ENCODE results near the gene TAF13.

TAF13 gene

GRCh38 chr1:109111386-109112055 is 35.7 kb upstream of the TAF13 start:
- TF ChIP-seq L3MBTL2 (conservative IDR thresholded peaks at IDR 0.05) (no peak), FOXM1 (IDR thresholded peaks at IDR 0.05; ENCODE audit: borderline replicate concordance) (no peak), SP1 (IDR thresholded peaks at IDR 0.05) (no peak), ZNF384 (IDR thresholded peaks at IDR 0.05) (no peak), ELF4 (IDR thresholded peaks at IDR 0.05) (no peak), FOXA1 (IDR thresholded peaks at IDR 0.05) (no peak), BHLHE40 (IDR thresholded peaks at IDR 0.05; ENCODE audit: borderline replicate concordance) (no peak), HDGF (IDR thresholded peaks at IDR 0.05; ENCODE audit: borderline replicate concordance) (no peak), NFRKB (IDR thresholded peaks at IDR 0.05) (no peak), SUZ12 (IDR thresholded peaks at IDR 0.05) (no peak), LEF1 (IDR thresholded peaks at IDR 0.05; ENCODE audit: borderline replicate concordance) (no peak), TARDBP (IDR thresholded peaks at IDR 0.05) (no peak), PKNOX1 (IDR thresholded peaks at IDR 0.05) (no peak), CTBP1 (IDR thresholded peaks at IDR 0.05; ENCODE audit: borderline replicate concordance) (no peak), ARNT (IDR thresholded peaks at IDR 0.05) (no peak), FOXK2 (IDR thresholded peaks at IDR 0.05) (no peak)
- DNase-seq (ENCODE audit: extremely low spot score) = no peak
- POLR2A ChIA-PET = interaction anchor here (1.5 to 5.6 kb wide), 2 partner anchors 11 to 21 kb away, joined by 5 to 64 read pairs; partner anchors contain the start of gene TMEM167B
- CTCF ChIA-PET = interaction anchor here (0.7 to 3.8 kb wide), 5 partner anchors 12 to 284 kb away, joined by 3 to 30 read pairs (median 4); no protein-coding TSS in a partner anchor

GRCh38 chr1:109109906-109110305 is 34.1 kb upstream of the TAF13 start:
- TF ChIP-seq ARNT (IDR thresholded peaks at IDR 0.05) (no peak), FOXK2 (IDR thresholded peaks at IDR 0.05) (no peak), PKNOX1 (IDR thresholded peaks at IDR 0.05) (no peak)
- ChIA-PET CTCF (interaction anchor here (3.8 kb wide), 1 partner anchor 10 kb away, joined by 30 read pairs; no protein-coding TSS in a partner anchor), POLR2A (interaction anchor here (5.6 kb wide), 1 partner anchor 9 kb away, joined by 64 read pairs; no protein-coding TSS in a partner anchor)
- DNase-seq (ENCODE audit: extremely low spot score) = no peak

DNA sequence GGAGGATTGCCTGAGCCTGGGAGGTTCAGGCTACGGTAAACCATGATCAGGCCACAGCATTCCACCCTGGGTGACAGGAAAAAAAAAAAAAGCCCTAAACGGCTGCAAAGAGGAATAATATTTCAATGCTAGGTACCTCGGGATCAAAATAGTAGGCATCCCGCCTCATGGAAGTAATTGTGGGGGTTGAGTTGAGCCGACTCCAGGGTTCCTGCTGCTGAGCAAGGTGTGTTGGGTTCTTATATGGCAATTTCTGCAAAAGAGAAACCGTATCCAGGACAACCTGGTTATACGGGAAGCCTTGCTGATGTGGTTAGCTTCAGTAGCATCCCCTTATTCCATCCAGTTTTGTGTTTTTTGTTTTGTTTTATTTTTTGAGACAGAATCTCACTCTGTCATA is 32.0 kb upstream of the TAF13 start:
- DNase-seq (ENCODE audit: extremely low spot score) = no peak
- ChIA-PET CTCF (no interaction called here), POLR2A (interaction anchor here (0.5 to 5.6 kb wide), 2 partner anchors 7 to 34 kb away, joined by 3 to 64 read pairs; no protein-coding TSS in a partner anchor)

DNA sequence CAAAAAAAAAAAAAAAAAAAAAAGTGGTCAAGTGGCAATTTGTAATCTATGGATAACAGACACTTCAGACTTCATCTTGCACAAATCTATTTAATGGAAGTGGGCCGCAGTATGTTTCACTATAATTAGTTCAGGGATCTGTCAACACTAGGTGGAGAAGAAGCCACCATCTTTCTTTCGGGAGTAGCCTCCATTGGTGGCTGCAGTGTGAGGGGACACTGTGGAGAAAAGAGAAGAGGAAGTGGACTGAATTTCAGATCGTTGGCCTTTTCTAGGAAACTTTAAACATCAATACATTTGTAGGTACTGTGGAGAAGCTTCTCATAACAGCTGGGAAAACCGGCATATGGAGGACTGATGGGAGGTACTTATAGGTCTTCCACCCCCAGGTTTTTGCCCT is 30.1 kb upstream of the TAF13 start:
- DNase-seq (ENCODE audit: extremely low spot score) = no peak
- CTCF ChIA-PET = no interaction called here
- TF ChIP-seq SP1 (IDR thresholded peaks at IDR 0.05) = no peak
- TF ChIP-seq BHLHE40 (IDR thresholded peaks at IDR 0.05; ENCODE audit: borderline replicate concordance) = no peak
- TF ChIP-seq ELF4 (IDR thresholded peaks at IDR 0.05) = no peak
- TF ChIP-seq TARDBP (IDR thresholded peaks at IDR 0.05) = no peak
- TF ChIP-seq ZNF384 (IDR thresholded peaks at IDR 0.05) = peak; percentile 46; the same call in 1 of the 2 replicates
- no peak for TF ChIP-seq NFRKB (IDR thresholded peaks at IDR 0.05)
- POLR2A ChIA-PET = interaction anchor here (0.9 kb wide), 1 partner anchor 24 kb away, joined by 3 read pairs; no protein-coding TSS in a partner anchor

More for the DNA sequence above, 32.0 kb upstream of the TAF13 start:
- TF ChIP-seq TARDBP (IDR thresholded peaks at IDR 0.05) = no peak
- TF ChIP-seq SUZ12 (IDR thresholded peaks at IDR 0.05) = no peak
- no peak for TF ChIP-seq FOXM1 (IDR thresholded peaks at IDR 0.05; ENCODE audit: borderline replicate concordance)

DNA sequence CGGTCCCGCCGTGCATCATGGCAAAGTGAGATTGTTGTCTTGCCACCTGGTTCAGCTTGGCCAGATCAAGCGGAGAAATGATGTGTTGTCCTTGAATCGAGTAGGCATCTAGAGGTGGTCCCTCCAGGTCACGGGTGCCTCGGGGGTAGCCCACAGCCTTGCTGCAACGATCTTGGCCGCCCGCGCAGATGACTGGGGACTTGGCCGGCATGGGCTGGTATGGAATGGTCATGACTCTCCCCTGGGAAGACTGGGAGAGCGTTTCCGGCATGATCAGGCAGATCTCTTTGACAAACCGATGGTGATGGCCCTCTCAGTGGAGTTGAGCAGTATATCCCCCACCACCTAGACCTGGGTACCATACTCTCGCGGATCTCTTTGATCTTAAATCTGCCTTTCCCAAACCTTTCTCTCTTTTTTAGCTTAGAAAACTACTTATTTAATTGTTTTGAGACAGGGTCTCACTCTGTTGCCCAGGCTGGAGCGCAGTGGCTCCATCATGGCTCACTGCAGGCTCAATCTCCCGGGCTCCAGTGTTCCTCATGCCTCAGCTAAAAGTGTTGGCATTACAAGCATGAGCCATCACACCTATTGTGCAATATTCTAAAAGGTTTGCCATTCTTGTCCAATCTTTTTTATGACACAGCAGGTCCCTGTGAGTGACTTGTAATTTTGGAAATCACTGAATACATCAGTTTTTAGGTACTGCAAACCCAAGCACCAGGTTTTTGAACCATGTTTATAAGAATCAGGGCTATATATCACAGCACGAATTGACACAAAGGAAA is 28.8 kb upstream of the TAF13 start:
- CTCF ChIA-PET = no interaction called here
- POLR2A ChIA-PET = interaction anchor here (1.0 kb wide), 1 partner anchor 63 kb away, joined by 3 read pairs; the partner anchor contains the start of gene WDR47
- TF ChIP-seq HDGF (IDR thresholded peaks at IDR 0.05; ENCODE audit: borderline replicate concordance) (no peak), SP1 (IDR thresholded peaks at IDR 0.05) (no peak), FOXM1 (IDR thresholded peaks at IDR 0.05; ENCODE audit: borderline replicate concordance) (no peak), NFRKB (IDR thresholded peaks at IDR 0.05) (no peak), TARDBP (IDR thresholded peaks at IDR 0.05) (no peak), ELF4 (IDR thresholded peaks at IDR 0.05) (no peak; the same call in 1 of the 2 replicates), BHLHE40 (IDR thresholded peaks at IDR 0.05; ENCODE audit: borderline replicate concordance) (no peak), LEF1 (IDR thresholded peaks at IDR 0.05; ENCODE audit: borderline replicate concordance) (no peak), L3MBTL2 (conservative IDR thresholded peaks at IDR 0.05) (no peak), CTBP1 (IDR thresholded peaks at IDR 0.05; ENCODE audit: borderline replicate concordance) (no peak), FOXA1 (IDR thresholded peaks at IDR 0.05) (no peak)
- no peak for DNase-seq (ENCODE audit: extremely low spot score)

GRCh38 chr1:109099938-109100773 is 24.4 kb upstream of the TAF13 start:
- ChIA-PET POLR2A (interaction anchor here (0.6 to 3.0 kb wide), 58 partner anchors 9 to 429 kb away, joined by 3 to 67 read pairs (median 5); partner anchors contain the start of genes CLCC1, ELAPOR1, PSMA5 and SORT1), CTCF (interaction anchor here (0.6 to 2.3 kb wide), 13 partner anchors 9 to 899 kb away, joined by 3 to 30 read pairs (median 3); partner anchors contain the start of genes ELAPOR1 and TMEM167B)
- DNase-seq (ENCODE audit: extremely low spot score) = peak; percentile 97
- TF ChIP-seq FOXK2 (IDR thresholded peaks at IDR 0.05) (no peak), TARDBP (IDR thresholded peaks at IDR 0.05) (peak; percentile 76), ELF4 (IDR thresholded peaks at IDR 0.05) (peak; percentile 98), NFRKB (IDR thresholded peaks at IDR 0.05) (no peak), L3MBTL2 (conservative IDR thresholded peaks at IDR 0.05) (peak; percentile 96), LEF1 (IDR thresholded peaks at IDR 0.05; ENCODE audit: borderline replicate concordance) (peak; percentile 87; the same call in 1 of the 2 replicates), ZNF384 (IDR thresholded peaks at IDR 0.05) (peak; percentile 96), FOXM1 (IDR thresholded peaks at IDR 0.05; ENCODE audit: borderline replicate concordance) (peak; percentile 92), PKNOX1 (IDR thresholded peaks at IDR 0.05) (no peak)

All from HEK293T (cell line).